GM12878 (cell line): ENCODE data around the gene NEU1. TPM values are rescaled to one million over a fixed set of nuclear protein-coding genes. Genes with fewer than 3 reads are reported as not detected.

ENCODE experiments used
- CBX3 ChIP-seq: fragments of 200-600 bp; sonication (generic); IDR thresholded peaks from 2 replicates; pipeline ENCODE4 v1.6.1; 2016; ENCODE audit warnings: low read depth, borderline replicate concordance
- CHD2 ChIP-seq: IDR thresholded peaks from 2 replicates; pipeline ENCODE4 v1.6.1; 2011; ENCODE audit warnings: low read depth, low read length, improper control_type of control experiment, borderline replicate concordance
- ETV6 ChIP-seq, 2 experiments: fragments of 450-650 bp in 1 of 2; IDR thresholded peaks in 1 of 2; conservative IDR thresholded peaks in 1 of 2; 2 replicates each; pipeline ENCODE4 v1.6.1; 2014; ENCODE audit warnings: antibody characterized with exemption in 1 of 2, borderline replicate concordance in 1 of 2, low read depth in 1 of 2, mild to moderate bottlenecking in 1 of 2, moderate library complexity in 1 of 2
- GATAD2B ChIP-seq: fragments of 450-650 bp; conservative IDR thresholded peaks from 2 replicates; pipeline ENCODE4 v1.6.1; 2017; ENCODE audit warnings: low read depth, mild to moderate bottlenecking, moderate library complexity
- HCFC1 ChIP-seq: fragments of 150-350 bp; IDR thresholded peaks from 2 replicates; pipeline ENCODE4 v1.6.1; 2014; ENCODE audit warnings: low read length
- MEF2A ChIP-seq: IDR thresholded peaks from 2 replicates; pipeline ENCODE4 v1.6.1; 2011; ENCODE audit warnings: low read depth, mild to moderate bottlenecking, low read length, moderate library complexity; ENCODE audit not compliant: insufficient read depth
- MTA2 ChIP-seq: fragments of 450-650 bp; IDR thresholded peaks from 2 replicates; pipeline ENCODE4 v1.6.1; 2016; ENCODE audit warnings: low read depth, mild to moderate bottlenecking, moderate library complexity
- NFYA ChIP-seq: IDR thresholded peaks from 2 replicates; pipeline ENCODE4 v1.6.1; 2011; ENCODE audit warnings: low read depth, mild to moderate bottlenecking, low read length, improper control_type of control experiment, borderline replicate concordance
- NFYB ChIP-seq: IDR thresholded peaks from 2 replicates; pipeline ENCODE4 v1.6.1; 2011; ENCODE audit warnings: low read depth, mild to moderate bottlenecking, low read length, improper control_type of control experiment, moderate library complexity; ENCODE audit not compliant: insufficient read depth
- PBX3 ChIP-seq: IDR thresholded peaks from 2 replicates; pipeline ENCODE4 v1.6.1; 2011; ENCODE audit warnings: mild to moderate bottlenecking, low read depth, low read length, moderate library complexity; ENCODE audit not compliant: insufficient replicate concordance
- POLR2A ChIP-seq: IDR thresholded peaks from 2 replicates; pipeline ENCODE4 v1.6.1; 2011; ENCODE audit warnings: low read depth, mild to moderate bottlenecking, low read length
- RELB ChIP-seq: fragments of 450-650 bp; IDR thresholded peaks from 2 replicates; pipeline ENCODE4 v1.6.1; 2017; ENCODE audit warnings: low read depth, mild to moderate bottlenecking, moderate library complexity
- STAT3 ChIP-seq: IDR thresholded peaks from 2 replicates; pipeline ENCODE4 v1.6.1; 2011; ENCODE audit warnings: low read depth, low read length, improper control_type of control experiment
- SUZ12 ChIP-seq: fragments of 200-600 bp; sonication (generic); IDR thresholded peaks from one replicate; pipeline ENCODE4 v1.6.1; 2018; ENCODE audit warnings: antibody characterized with exemption, mild to moderate bottlenecking; ENCODE audit not compliant: unreplicated experiment
- TAF1 ChIP-seq: IDR thresholded peaks from 2 replicates; pipeline ENCODE4 v1.6.1; 2011; ENCODE audit warnings: mild to moderate bottlenecking, low read depth, low read length, borderline replicate concordance
- USF2 ChIP-seq: IDR thresholded peaks from 2 replicates; pipeline ENCODE4 v1.6.1; 2011; ENCODE audit warnings: low read depth, low read length, improper control_type of control experiment, borderline replicate concordance
- YY1 ChIP-seq: IDR thresholded peaks from 2 replicates; pipeline ENCODE4 v1.6.1; 2011; ENCODE audit warnings: low read depth, mild to moderate bottlenecking, low read length
- ZBTB4 ChIP-seq: fragments of 450-650 bp; formaldehyde crosslinking; IDR thresholded peaks from 2 replicates; pipeline ENCODE4 v1.4.0; 2022; ENCODE audit warnings: mild to moderate bottlenecking, moderate library complexity
- ZNF592 ChIP-seq: fragments of 450-650 bp; IDR thresholded peaks from 2 replicates; pipeline ENCODE4 v1.6.1; 2017; ENCODE audit warnings: mild to moderate bottlenecking, moderate library complexity
- ZNF622 ChIP-seq: fragments of 450-650 bp; IDR thresholded peaks from 2 replicates; pipeline ENCODE4 v1.6.1; 2017; ENCODE audit warnings: mild to moderate bottlenecking, inconsistent platforms
- polyA plus RNA-seq, 11 experiments: library from polyadenylated mRNA; depleted of rRNA in 4 of 11; unstranded in 6 of 11; stranded (reverse) in 5 of 11; fragments of >200 nt; fragmentation: Nextera tagmentation in 4 of 11; fragmentation: Illumina TruSeq in 1 of 11; extraction: Ambion mirVana in 4 of 11; extraction: Trizol in 1 of 11; gene quantifications; 1 replicate in 1 of 11; 2 replicates in 10 of 11; pipeline versions ENCODE4 v1.2.1 to v1.2.3, GENCODE V29; 2011 to 2016; ENCODE audit warnings: inconsistent platforms in 2 of 11, missing spikeins in 2 of 11, low read depth in 1 of 11
- total RNA-seq, 4 experiments: library from RNA; depleted of rRNA in 3 of 4; stranded (reverse); fragments of >200 nt in 3 of 4; fragmentation: Illumina TruSeq in 1 of 4; extraction: Trizol in 1 of 4; gene quantifications; 2 replicates each; pipeline versions ENCODE4 v1.2.1 to v1.2.3, GENCODE V29; 2013 to 2021

NEU1 gene
- total and polyA plus RNA-seq, 10 of the 15 experiments (the other 5 are each of a cell fraction or from before 2014, with no cell fraction given), result 7.2 to 26.9 (median 21.6) TPM

- TF ChIP-seq ZBTB4 (no peak), STAT3 (no peak), ZNF592 (no peak), SUZ12 (no peak), USF2 (no peak), MTA2 (peak; percentile 43; the same call in 1 of the 2 replicates), NFYB (0 out of 2 replicates have a peak, but pooled peaks have one; percentile 12), POLR2A (no peak), YY1 (peak; percentile 68), PBX3 (peak; percentile 38), RELB (peak; percentile 75), CHD2 (peak; percentile 46; the same call in 1 of the 2 replicates), HCFC1 (no peak), ZNF622 (no peak), ETV6 (conservative IDR thresholded peaks at IDR 0.05 in 1 of 2, IDR thresholded peaks at IDR 0.05 in 1 of 2; ENCODE audit: borderline replicate concordance in 1 of 2, low read depth in 1 of 2) (no peak), GATAD2B (0 out of 2 replicates have a peak, but pooled peaks have one; percentile 38), TAF1 (0 out of 2 replicates have a peak, but pooled peaks have one; percentile 31), CBX3 (no peak), NFYA (no peak), MEF2A (no peak)
Observed at GRCh38 chr6:31814677-31815024, 48.0 kb downstream of the NEU1 start (continued).
